Panc1 (cell line): ENCODE measurements around the gene NFATC1. TPM values are rescaled to one million over a fixed set of nuclear protein-coding genes. Genes with fewer than 3 reads are reported as not detected.

ENCODE experiments used
- ATAC-seq: fragments of 200-7000 bp; cut with Tn5 transposase; 2 replicates; pipeline ENCODE4 v1.9.1; 2020; ENCODE audit warnings: mild to moderate bottlenecking, moderate library complexity
- BruUV-seq: library from RNA; stranded (reverse); fragments of 400-500 nt; replicated peaks from 2 replicates; lab custom pipeline; 2021; lab: Mats Ljungman, UMichigan
- CTCF ChIA-PET: fragments of 300-600 bp; sonication (Branson Sonifier 250); formaldehyde crosslinking; loops from one replicate; lab custom pipeline; 2022; ENCODE audit warnings: antibody characterized with exemption; lab: Charles Lee
- POLR2A ChIA-PET: fragments of 300-600 bp; sonication (Branson Sonifier 250); formaldehyde crosslinking; loops from one replicate; lab custom pipeline; 2022; ENCODE audit warnings: antibody characterized with exemption; lab: Charles Lee
- DNase-seq: peaks from one replicate; pipeline ENCODE4 v3.0.0-alpha.2; 2010; ENCODE audit warnings: low read depth, low spot score
- H3K27ac ChIP-seq: 2 replicates; pipeline ENCODE4 v1.5.1; 2011; ENCODE audit warnings: mild to moderate bottlenecking, low read length, inconsistent platforms
- H3K27me3 ChIP-seq: fragments of 200-500 bp; sonication (Bioruptor generic); 2 replicates; pipeline ENCODE4 v1.6.0; 2014; ENCODE audit warnings: low read length, inconsistent platforms; ENCODE audit not compliant: control insufficient read depth, insufficient read depth
- H3K36me3 ChIP-seq: fragments of 200-500 bp; sonication (Bioruptor generic); 2 replicates; pipeline ENCODE4 v1.5.1; 2014; ENCODE audit warnings: inconsistent platforms, mild to moderate bottlenecking, low read length, moderate library complexity; ENCODE audit not compliant: control insufficient read depth, insufficient read depth
- H3K4me1 ChIP-seq: 2 replicates; pipeline ENCODE4 v1.5.1; 2011; ENCODE audit warnings: inconsistent platforms, mild to moderate bottlenecking, low read length, moderate library complexity; ENCODE audit not compliant: control insufficient read depth, insufficient read depth
- H3K4me3 ChIP-seq, 2 experiments: 2 replicates each; pipeline ENCODE4 v1.5.1; 2011 to 2012; ENCODE audit warnings: low read depth in 2 of 2, low read length in 2 of 2, mild to moderate bottlenecking in 2 of 2, inconsistent platforms in 1 of 2, moderate library complexity in 1 of 2
- H3K9me3 ChIP-seq: fragments of 200-500 bp; sonication (Bioruptor generic); 2 replicates; pipeline ENCODE4 v1.5.1; 2014; ENCODE audit warnings: low read depth, mild to moderate bottlenecking, inconsistent platforms, low read length, moderate library complexity; ENCODE audit not compliant: control insufficient read depth, insufficient read depth
- POLR2AphosphoS5 ChIP-seq: IDR thresholded peaks from 2 replicates; pipeline ENCODE4 v1.6.1; 2012; ENCODE audit warnings: mild to moderate bottlenecking, low read depth, low read length, moderate library complexity
- REST ChIP-seq, 2 experiments: IDR thresholded peaks; 2 replicates each; pipeline ENCODE4 v1.6.1; 2011 to 2012; ENCODE audit warnings: low read depth in 2 of 2, control low read depth in 1 of 2, low read length in 1 of 2, mild to moderate bottlenecking in 1 of 2, moderate library complexity in 1 of 2; ENCODE audit not compliant: insufficient read depth in 1 of 2
- SIN3A ChIP-seq: IDR thresholded peaks from 2 replicates; pipeline ENCODE4 v1.6.1; 2012; ENCODE audit warnings: low read depth, mild to moderate bottlenecking, low read length, moderate library complexity, borderline replicate concordance; ENCODE audit not compliant: insufficient read depth
- TCF7L2 ChIP-seq: IDR thresholded peaks from 2 replicates; pipeline ENCODE4 v1.6.1; 2011; ENCODE audit warnings: mild to moderate bottlenecking, low read depth, low read length, inconsistent platforms
- in situ Hi-C: cut with HindIII; loops from 2 replicates; pipeline ENCODE4 v1.10.0; 2016; ENCODE audit warnings: low sequenced_read_pairs, low pct_unique_long_range_greater_than_20kb
- intact Hi-C: fragments of 100-400 bp; cut with micrococcal nuclease; formaldehyde crosslinking; loops from one replicate; pipeline ENCODE4 v1.10.0; 2022; ENCODE audit not compliant: unreplicated experiment
- total RNA-seq: library from RNA; stranded (reverse); gene quantifications from one replicate; pipeline ENCODE4 v1.2.1, GENCODE V29; 2021; ENCODE audit not compliant: unreplicated experiment
- TF ChIP-seq, protein P1 (sequence below): fragments of 450-650 bp; IDR thresholded peaks from 2 replicates; pipeline ENCODE4 v1.5.1; 2017; ENCODE audit warnings: mild to moderate bottlenecking

The NFATC1 gene
- total RNA-seq, 1 experiment from 2014 or later, result 30.8 TPM

DNA sequence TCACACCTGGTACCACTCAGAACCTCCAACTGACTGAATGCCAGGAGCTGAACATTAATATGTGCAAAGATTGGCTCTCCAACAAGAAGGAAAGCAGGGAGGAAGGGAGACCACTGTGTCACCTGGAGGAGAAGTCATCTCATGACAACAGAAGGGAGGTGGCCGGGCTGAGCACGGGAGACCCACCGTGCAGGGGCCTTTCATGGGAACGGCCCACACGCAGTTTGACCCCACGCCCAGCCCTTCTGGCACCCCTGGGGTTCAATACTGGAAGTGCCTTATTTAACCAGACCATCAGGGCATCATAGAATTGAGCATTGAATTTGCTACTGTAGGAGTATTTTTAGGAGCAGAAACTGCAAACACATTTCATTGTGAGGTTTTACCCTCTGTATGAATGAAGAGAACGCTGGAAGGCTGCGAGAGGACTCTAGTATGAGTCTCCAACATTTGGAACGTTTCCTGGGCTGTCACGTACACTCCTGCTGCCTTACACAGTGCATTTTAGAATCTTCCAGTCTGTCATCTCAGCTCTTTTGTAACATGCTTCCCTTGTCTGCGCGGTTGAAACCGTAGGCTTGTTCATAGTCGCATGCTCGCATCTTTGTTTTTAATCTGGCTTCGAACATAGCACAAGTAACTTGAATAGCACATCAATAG lies 132.1 kb downstream of the NFATC1 start:
- H3K4me3 ChIP-seq, result no peak overlapping the region
- H3K36me3 ChIP-seq, result no peaks in the 10 kb centered on the region
- in situ Hi-C loops (no loop called here), intact Hi-C loops (loop anchor here (2.0 kb wide), 2 partner anchors 117 to 147 kb away; no protein-coding TSS in a partner anchor)
- BruUV-seq, result no TSS peak
- ATAC-seq, result no peak
- H3K4me1 ChIP-seq, result no peaks in the 10 kb centered on the region
- no peak for DNase-seq
- H3K27ac ChIP-seq, result no peak overlapping the region
- TF ChIP-seq, protein P1, sequence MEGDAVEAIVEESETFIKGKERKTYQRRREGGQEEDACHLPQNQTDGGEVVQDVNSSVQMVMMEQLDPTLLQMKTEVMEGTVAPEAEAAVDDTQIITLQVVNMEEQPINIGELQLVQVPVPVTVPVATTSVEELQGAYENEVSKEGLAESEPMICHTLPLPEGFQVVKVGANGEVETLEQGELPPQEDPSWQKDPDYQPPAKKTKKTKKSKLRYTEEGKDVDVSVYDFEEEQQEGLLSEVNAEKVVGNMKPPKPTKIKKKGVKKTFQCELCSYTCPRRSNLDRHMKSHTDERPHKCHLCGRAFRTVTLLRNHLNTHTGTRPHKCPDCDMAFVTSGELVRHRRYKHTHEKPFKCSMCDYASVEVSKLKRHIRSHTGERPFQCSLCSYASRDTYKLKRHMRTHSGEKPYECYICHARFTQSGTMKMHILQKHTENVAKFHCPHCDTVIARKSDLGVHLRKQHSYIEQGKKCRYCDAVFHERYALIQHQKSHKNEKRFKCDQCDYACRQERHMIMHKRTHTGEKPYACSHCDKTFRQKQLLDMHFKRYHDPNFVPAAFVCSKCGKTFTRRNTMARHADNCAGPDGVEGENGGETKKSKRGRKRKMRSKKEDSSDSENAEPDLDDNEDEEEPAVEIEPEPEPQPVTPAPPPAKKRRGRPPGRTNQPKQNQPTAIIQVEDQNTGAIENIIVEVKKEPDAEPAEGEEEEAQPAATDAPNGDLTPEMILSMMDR, result no peak
- no peak for TF ChIP-seq SIN3A
- no peak for TF ChIP-seq TCF7L2
- TF ChIP-seq REST (IDR thresholded peaks at IDR 0.05; ENCODE audit: insufficient read depth in 1 of 2, low read depth in 2 of 2, low read length in 1 of 2), result no peak
- TF ChIP-seq POLR2AphosphoS5, result no peak
- CTCF ChIA-PET, result no interaction called here
- no peaks in the 10 kb centered on the region for H3K9me3 ChIP-seq
- POLR2A ChIA-PET, result no interaction called here
- H3K27me3 ChIP-seq, result peaks cover 3% of the 10 kb centered on the region; the same call in 1 of the 2 replicates

DNA sequence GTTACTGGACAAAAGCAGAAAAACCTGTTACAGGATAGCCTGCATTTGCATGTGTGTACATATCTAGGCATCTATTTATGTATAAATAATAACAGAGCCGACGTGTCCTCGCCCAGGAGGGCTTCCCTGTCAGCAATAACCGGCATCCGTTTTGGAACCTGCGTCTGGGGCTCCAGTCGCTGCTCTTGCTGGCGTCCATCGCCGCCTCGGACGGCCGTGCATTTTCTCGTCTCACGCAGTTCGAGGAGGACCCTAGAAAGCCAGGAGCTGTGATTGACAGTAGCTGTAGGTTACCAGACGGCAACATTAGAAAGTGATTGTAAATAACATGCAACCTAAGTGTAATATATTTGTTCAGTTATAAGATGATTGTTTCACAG lies 132.6 kb downstream of the NFATC1 start:
- H3K4me1 ChIP-seq, result no peaks in the 10 kb centered on the region
- CTCF ChIA-PET, result no interaction called here
- intact Hi-C loops (loop anchor here (2.0 kb wide), 2 partner anchors 116 to 148 kb away; no protein-coding TSS in a partner anchor), in situ Hi-C loops (no loop called here)
- H3K36me3 ChIP-seq, result no peaks in the 10 kb centered on the region
- no peak for DNase-seq
- no peak overlapping the region for H3K27ac ChIP-seq
- H3K9me3 ChIP-seq, result no peaks in the 10 kb centered on the region
- POLR2A ChIA-PET, result no interaction called here
- TF ChIP-seq SIN3A, result no peak
- TF ChIP-seq REST (IDR thresholded peaks at IDR 0.05; ENCODE audit: insufficient read depth in 1 of 2, low read depth in 2 of 2, low read length in 1 of 2), result no peak
- no peak for TF ChIP-seq POLR2AphosphoS5
- TF ChIP-seq, protein P1, result no peak
- no peak for TF ChIP-seq TCF7L2
- peaks cover 3% of the 10 kb centered on the region; the same call in 1 of the 2 replicates for H3K27me3 ChIP-seq
- no peak for ATAC-seq
- BruUV-seq, result no TSS peak
- H3K4me3 ChIP-seq, result no peak overlapping the region
